GM10248 (cell line): ENCODE results near the gene DDX51.
"Not testable (repeated sequence)": the region's sequence is repeated elsewhere in the genome, so short reads cannot be mapped to it uniquely, and the experiment has no call there.

Source experiments
- CTCF ChIA-PET: fragments of 300-600 bp; sonication (Branson Sonifier 250); formaldehyde crosslinking; extraction: SDS; loops from one replicate; lab custom pipeline; 2021; ENCODE audit warnings: antibody characterized with exemption; lab: Yijun Ruan, JAX
- POLR2A ChIA-PET: fragments of 350-650 bp; sonication (Branson Sonifier 250); formaldehyde crosslinking; extraction: SDS; loops from one replicate; lab custom pipeline; 2020; ENCODE audit warnings: antibody characterized with exemption; lab: Yijun Ruan, JAX
- DNase-seq: peaks from one replicate; pipeline ENCODE4 v3.0.0; 2012; ENCODE audit errors: extremely low spot score
- CTCF ChIP-seq: IDR thresholded peaks from 2 replicates; pipeline ENCODE4 v1.5.1; 2012; ENCODE audit warnings: mild to moderate bottlenecking, low read depth; ENCODE audit errors: extremely low read depth, missing control alignments, control extremely low read depth

Gene DDX51

GRCh38 chr12:132108211-132108832 lies 35.8 kb downstream of the DDX51 start:
- POLR2A ChIA-PET: interaction anchor here (0.6 kb wide), 1 partner anchor 487 kb away, joined by 4 read pairs; no protein-coding TSS in a partner anchor
- no peak for DNase-seq

GRCh38 chr12:132106921-132107320 lies 37.2 kb downstream of the DDX51 start:
- no peak for TF ChIP-seq CTCF
- ChIA-PET CTCF (no interaction called here), POLR2A (no interaction called here)
- no peak for DNase-seq

More at GRCh38 chr12:132108211-132108832, 35.8 kb downstream of the DDX51 start:
- CTCF ChIA-PET: no interaction called here
- TF ChIP-seq CTCF: no peak

GRCh38 chr12:132105467-132105866 lies 38.7 kb downstream of the DDX51 start:
- CTCF ChIA-PET: no interaction called here

GRCh38 chr12:132103542-132104308 lies 40.4 kb downstream of the DDX51 start:
- ChIA-PET CTCF (no interaction called here), POLR2A (no interaction called here)
- no peak for TF ChIP-seq CTCF
- DNase-seq: no peak

More at GRCh38 chr12:132105467-132105866, 38.7 kb downstream of the DDX51 start:
- DNase-seq: no peak
- no peak for TF ChIP-seq CTCF
- POLR2A ChIA-PET: no interaction called here

- DNase-seq, CTCF ChIA-PET, POLR2A ChIA-PET: not testable (repeated sequence)
These were observed 41.0 kb downstream of the DDX51 start for GRCh38 chr12:132103072-132103471.

GRCh38 chr12:132102297-132102696 lies 41.8 kb downstream of the DDX51 start:
- DNase-seq: no peak
- no peak for TF ChIP-seq CTCF
- ChIA-PET POLR2A (no interaction called here), CTCF (no interaction called here)
